GM21737 (cell line): ENCODE data around the gene RPL31.

Source experiments
- ATAC-seq: cut with Tn5 transposase; IDR thresholded peaks from one replicate; pipeline ENCODE4 v1.9.1; 2021; ENCODE audit warnings: mild to moderate bottlenecking, moderate library complexity; ENCODE audit not compliant: unreplicated experiment

Gene RPL31

DNA sequence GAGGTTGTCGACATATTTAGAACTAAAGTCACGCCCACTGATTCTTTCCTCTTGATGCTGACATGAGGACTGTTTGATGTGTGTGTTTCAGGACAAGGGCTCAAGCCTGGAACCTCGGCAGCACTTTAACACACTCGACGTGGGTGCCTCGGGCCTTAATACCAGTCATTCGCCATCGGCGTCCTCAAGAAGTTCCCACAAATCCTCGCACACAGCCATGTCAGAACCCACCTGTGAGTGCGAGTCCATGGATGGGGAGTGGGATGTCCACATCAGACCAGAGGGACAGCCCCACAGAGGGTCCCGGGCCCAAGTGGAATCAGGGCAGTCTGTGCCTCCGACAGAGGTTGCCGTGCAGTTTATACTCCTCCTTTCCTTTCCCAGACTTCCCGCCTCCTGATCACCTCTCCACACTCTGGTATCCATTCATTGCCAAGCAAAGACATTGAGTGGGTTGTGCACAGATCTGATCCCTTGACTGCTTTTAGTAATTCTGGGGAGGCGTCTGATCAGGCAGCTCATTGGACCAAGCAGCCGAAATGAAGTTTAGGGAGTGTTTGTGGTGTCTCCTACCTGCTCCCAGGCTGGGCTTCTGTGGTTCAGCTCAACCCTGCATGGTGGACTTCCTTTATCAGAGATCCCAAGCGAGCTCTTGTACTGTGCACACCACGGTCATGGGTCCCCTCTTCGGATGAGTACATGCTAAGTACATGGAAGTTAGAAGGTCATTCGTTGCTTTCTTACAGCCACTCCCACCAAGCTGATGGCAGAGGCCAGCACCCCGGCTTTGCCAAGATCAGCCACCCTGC lies 27.2 kb upstream of the RPL31 start:
- ATAC-seq: no peak

DNA sequence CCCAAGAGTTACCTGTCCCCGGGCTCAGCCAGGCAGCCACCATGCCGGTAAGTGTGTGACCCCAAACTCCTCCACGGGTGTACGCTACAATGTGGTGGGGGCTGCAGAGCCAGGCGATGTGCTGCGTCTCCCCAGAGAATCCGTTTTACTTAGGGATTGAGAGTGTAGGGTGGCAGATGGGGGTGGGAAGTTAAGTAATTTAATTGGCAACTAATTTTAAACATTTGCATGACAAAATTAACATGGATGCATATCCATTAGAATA lies 26.6 kb upstream of the RPL31 start:
- no peak for ATAC-seq

DNA sequence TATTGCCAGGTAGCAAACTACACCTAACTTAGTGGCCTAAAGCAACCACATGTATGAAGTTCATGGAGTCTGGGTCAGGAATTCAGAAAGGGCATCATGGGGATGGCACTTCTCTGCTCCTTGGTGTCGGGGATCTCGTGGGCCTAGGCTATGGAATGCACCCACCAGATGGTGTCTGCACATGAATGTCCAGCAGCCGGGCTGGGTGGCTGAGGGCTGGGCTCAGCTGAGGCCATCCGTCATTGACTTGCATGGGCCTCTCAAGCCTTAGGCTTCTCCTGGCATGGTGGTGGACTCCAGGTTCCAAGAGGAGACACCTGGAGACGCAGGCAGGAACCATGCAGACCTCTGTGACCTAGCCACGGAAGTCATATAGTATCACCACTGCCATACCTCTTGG lies 26.0 kb upstream of the RPL31 start:
- no peak for ATAC-seq

DNA sequence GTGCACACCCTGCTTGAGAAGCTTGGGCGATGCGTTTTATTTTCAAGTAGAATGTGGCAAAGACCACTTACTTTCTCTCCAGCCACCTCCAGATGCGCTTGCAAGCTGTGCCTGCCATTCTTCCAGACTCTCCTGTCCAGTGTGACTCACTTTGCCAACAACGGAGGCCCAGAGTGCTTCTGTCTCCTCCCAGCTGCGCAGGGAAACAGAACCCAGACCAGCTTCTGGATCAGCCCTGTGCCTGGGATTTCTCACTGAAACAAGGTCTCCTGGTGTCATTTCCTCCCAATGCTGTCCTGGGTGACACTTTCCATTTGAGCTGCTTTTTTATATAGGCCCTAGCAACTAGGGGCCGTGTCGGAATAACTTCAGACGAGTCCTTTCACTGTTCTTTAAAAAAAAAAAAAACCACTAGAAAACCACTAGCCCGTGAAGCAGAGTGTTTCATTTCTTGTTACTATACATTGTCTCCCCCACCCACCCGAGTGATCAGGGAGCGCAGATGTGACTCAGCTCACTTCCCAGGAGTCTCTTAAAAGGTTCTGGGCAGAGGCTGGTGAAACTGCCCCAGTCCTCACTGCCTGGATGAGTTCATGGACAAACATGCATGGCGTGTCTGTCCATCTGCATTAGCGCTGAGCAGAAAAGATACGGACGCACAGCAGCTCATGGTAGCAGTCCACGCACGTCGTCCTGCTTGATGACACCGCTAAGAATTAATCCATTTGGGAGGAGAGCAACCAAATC lies 25.3 kb upstream of the RPL31 start:
- ATAC-seq: peak; percentile 73

DNA sequence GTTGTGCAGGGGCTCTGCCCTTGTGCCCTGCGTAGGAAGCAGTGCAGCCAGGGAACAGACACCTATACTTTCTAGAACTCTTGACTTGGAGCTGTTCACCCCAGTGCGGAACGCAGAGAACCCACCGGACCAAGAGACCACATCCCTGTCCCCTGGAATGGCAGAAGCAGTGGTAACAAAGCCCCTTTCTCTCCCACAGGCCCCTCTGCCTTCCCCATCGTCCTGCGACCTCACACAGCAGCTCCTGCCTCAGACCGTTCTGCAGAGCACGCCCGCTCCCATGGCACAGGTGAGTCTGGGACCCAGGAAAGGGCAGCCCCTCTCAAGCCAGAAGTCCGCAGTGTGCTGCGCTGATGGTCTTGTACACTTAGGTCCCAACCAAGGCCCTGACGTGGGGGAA lies 24.6 kb upstream of the RPL31 start:
- no peak for ATAC-seq

GRCh38 chr2:100978582-100979191 lies 23.4 kb upstream of the RPL31 start:
- ATAC-seq: no peak

DNA sequence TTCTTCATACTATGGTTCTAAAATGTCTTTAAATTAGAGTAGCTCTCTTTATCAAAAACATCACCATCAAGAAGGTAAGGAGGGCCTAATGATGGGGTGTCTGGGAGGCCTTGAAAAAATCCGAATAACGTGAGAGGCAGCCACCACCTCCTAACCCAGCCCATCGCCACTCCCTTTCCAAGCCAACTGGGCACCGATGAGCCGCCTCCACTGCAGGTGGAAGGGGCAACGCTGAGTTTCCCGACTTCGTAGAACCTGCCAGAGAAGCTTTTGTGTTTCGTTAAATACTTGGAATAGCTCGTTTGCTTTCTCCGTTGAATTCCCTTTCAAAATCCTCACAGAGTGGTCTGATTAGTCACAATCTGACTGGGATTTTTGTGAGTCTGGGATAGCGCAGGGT lies 22.0 kb upstream of the RPL31 start:
- ATAC-seq: no peak

DNA sequence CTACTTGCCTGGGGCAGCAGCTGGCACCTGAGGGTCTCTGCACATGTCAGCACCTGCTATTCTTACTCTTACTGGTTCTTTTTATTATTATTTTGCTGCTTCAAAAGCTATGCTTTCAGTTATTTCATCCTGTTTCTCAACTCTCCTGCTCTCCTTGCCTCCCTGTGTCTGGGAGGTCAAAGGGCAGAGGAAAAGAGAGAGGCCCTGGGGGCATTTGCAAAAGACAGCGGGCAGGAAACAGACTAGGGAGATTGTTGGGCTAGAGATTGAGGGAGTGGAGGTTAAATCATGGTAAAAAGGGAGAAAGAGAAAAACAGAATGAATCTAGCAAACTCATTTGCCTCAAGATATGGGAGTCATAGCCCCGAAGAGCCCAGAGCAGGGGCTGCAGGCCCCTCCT lies 21.1 kb upstream of the RPL31 start:
- ATAC-seq: no peak

DNA sequence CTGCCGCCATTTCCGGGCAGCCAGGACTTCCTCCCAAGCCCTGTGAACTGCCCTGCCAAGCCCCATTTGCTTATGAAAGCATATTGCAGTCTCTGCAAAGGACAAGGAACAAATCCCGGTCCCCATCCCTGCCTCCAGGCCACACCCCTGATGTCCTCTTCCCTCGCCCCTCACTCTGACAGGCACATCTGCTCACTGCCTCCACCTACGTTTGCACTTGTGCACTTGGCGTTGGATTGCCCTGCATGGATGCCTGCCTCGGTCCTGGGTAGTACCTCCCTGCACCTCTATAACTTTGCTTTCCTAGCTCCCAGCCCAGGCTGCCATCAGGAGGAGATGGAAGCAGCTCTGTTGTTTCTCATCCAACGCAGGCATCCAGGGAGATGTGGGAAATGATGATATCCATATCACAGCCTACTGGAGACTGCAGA lies 19.6 kb upstream of the RPL31 start:
- no peak for ATAC-seq

- ATAC-seq: no peak
Measured at GRCh38 chr2:100983201-100983600, 18.9 kb upstream of the RPL31 start.

GRCh38 chr2:100983684-100984310 lies 18.3 kb upstream of the RPL31 start:
- ATAC-seq: no peak

DNA sequence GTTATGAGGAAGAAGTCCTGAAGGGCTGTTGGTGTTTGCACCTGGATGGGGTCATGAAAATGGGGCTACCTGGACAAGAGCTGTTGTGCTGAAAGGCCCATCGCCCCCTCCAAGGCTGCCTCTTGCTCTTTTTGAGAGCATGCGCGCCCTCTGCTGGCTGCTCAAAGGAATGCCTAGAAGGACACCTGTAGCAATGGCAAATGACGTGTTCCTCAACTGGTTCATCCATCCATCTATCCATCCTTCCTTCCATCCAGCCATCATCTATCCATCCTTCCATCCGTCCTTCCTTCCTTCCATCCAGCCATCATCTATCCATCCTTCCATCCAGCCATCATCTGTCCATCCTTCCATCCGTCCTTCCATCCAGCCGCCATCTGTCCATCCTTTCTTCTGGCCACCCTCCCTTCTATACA lies 17.2 kb upstream of the RPL31 start:
- ATAC-seq: peak; percentile 69

GRCh38 chr2:100986157-100986556 lies 15.9 kb upstream of the RPL31 start:
- no peak for ATAC-seq

DNA sequence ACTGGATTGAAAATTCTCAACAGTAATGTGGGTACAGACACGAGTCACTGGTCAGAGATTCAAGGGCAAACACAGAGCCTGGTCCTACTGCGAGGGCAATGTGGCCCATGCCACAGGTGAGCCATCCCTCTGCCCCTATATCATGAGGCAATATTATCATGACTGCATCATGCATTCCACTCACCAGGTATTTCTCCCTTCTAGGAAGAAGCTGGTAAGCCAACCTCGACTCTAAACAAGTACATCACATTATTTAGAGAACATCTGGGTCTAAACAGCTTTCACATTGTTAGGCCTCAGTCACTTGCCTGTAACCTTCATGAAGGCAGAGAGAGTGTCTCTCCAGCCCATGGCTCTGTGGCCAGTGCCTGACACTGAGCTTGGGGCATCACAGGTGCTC lies 14.6 kb upstream of the RPL31 start:
- no peak for ATAC-seq

- no peak for ATAC-seq
Measured at GRCh38 chr2:100987974-100988373, 14.1 kb upstream of the RPL31 start.

DNA sequence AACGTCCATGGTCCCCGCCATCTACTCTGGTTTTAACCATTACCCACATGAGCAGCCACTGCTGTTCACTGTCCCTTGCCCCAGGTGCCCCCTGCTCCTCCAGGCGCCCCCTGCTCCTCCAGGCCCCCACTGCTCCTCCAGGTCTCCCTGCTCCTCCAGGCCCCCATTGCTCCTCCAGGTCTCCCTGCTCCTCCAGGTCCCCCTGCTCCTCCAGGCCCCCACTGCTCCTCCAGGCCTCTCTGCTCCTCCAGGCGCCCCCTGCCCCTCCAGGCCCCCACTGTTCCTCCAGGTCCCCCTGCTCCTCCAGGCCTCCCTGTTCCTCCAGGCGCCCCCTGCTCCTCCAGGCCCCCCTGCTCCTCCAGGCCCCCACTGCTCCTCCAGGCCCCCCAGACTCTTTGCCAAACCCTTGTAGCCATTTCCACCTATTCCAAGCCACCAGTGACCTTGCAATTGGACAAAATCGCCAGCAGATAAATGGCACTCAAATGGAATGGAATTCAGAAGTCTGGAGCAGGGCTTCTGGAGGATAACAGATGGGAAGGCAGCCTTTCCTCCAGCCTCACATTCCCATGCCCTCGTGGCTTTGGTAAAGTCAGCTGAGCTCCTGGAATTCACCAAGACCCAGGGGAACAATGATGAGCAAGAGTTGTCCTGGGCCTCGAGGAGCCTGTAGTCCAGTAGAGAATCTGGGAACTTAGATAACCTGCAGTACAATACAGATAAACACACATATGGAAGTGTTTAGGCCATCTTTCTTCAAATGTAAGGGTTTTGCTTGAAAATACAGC lies 13.3 kb upstream of the RPL31 start:
- ATAC-seq: no peak

- ATAC-seq: no peak
Measured at GRCh38 chr2:100989666-100990065, 12.4 kb upstream of the RPL31 start.

DNA sequence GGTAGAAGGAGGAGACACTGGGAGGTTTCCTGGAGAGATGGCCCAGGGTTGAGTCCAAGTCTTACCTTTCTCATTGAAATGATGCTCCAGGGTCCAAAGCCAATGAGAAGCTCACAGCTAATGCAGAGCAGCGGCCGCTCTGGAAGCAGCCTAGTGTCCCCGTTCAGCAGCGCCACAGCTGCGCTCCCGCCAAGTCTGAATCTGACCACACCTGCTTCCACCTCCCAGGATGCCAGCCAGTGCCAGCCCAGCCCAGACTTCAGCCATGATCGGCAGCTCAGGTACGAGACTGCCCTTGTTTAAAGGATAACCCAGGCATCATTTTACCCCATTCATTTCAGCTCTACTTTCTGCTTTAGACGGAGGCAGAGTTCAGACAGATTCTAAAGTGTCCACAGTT lies 11.9 kb upstream of the RPL31 start:
- ATAC-seq: no peak

DNA sequence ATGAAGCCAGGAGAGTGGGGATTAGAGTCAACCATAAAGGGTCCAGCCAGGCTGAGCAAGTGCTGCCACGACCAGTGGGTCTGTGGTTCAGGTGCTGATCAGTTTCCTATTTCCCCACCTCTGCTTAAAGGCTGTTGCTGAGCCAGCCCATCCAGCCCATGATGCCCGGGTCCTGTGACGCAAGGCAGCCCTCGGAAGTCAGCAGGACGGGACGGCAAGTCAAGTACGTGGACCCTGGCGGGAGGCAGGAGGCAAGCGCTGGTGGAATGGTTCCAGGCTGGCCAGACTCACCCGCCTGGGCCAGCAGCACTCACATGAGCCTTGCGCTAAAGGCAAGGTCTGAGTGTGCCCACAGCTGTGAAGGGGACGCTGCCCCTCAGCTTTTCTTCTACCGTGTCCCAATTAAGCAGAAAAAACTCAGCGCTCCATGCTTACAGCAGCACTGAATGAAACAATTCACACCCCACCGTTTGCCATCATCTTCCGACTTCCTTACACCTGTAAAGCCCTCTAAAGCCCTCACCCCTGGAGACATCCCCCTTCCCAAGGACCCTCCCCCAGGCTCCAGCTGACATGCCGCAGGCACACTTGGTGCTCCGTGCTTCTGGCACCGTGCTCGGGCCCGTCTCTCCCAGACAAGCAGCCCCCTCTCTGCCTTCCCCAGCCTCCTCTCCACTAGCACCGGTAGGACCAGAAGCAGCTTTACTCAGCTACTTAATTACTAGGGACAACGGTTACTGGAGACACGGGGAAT lies 11.3 kb upstream of the RPL31 start:
- no peak for ATAC-seq

- ATAC-seq: no peak
Measured at GRCh38 chr2:100991404-100991773, 10.7 kb upstream of the RPL31 start.
